SK-N-SH treated with all-trans-retinoic acid at 6 μM for 48 hours (cell line): ENCODE results near the gene SRSF6.

Experiments
- ATAC-seq: fragments of 200-7000 bp; cut with Tn5 transposase; 3 replicates; pipeline ENCODE4 v1.9.1; 2020; ENCODE audit warnings: mild to moderate bottlenecking, moderate library complexity
- ISL1 ChIP-seq: fragments of 250-450 bp; sonication (Bioruptor Pico); IDR thresholded peaks from 2 replicates; pipeline ENCODE4 v2.1.2; 2022; ENCODE audit warnings: mild to moderate bottlenecking, moderate library complexity
- OSR1 ChIP-seq: fragments of 250-450 bp; sonication (Bioruptor Pico); IDR thresholded peaks from 2 replicates; pipeline ENCODE4 v1.8.0; 2022; ENCODE audit warnings: moderate library complexity, mild to moderate bottlenecking, inconsistent platforms
- SNAI2 ChIP-seq: fragments of 250-450 bp; sonication (Bioruptor Pico); IDR thresholded peaks from 2 replicates; pipeline ENCODE4 v1.5.0; 2020; ENCODE audit warnings: mild to moderate bottlenecking, moderate library complexity
- ZFP3 ChIP-seq: fragments of 250-450 bp; sonication (Bioruptor Pico); IDR thresholded peaks from 2 replicates; pipeline ENCODE4 v1.5.0; 2020; ENCODE audit warnings: mild to moderate bottlenecking, moderate library complexity
- ZFP30 ChIP-seq: fragments of 450-650 bp; formaldehyde crosslinking; IDR thresholded peaks from 2 replicates; pipeline ENCODE4 v1.5.0; 2022; ENCODE audit warnings: mild to moderate bottlenecking, moderate library complexity
- ZNF8 ChIP-seq: fragments of 450-650 bp; formaldehyde crosslinking; IDR thresholded peaks from 2 replicates; pipeline ENCODE4 v1.5.0; 2020; ENCODE audit warnings: mild to moderate bottlenecking, moderate library complexity
- TF ChIP-seq, protein P1 (sequence below): fragments of 250-450 bp; sonication (Bioruptor Pico); IDR thresholded peaks from 2 replicates; pipeline ENCODE4 v1.5.0; 2020; ENCODE audit warnings: mild to moderate bottlenecking, moderate library complexity

The SRSF6 gene

DNA sequence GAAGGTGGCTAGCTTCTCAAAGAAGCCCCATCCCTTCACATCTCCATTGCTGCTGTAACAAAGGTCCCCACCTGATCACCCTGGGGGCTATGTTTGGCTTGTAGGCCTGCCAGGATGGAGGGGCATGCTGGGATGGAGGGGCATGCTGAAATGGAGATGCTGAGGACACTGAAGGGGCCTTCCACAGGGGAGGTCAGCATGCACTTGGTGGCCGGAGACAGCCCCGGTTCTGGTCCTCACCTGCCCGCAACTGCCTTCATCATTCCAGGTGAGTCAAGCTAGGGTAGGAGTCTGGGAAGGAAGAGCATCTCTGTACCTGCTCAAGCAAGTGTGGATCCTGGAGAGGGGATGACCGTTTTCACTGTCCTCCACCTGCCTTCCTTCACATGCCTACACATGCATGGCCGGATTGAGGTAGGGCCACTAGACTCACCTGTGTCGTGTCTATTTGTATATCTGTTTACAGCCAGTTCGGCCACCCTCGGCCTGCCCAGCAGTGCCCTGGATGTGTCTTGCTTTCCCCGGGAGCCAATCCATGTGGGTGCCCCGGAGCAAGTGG lies 55.8 kb downstream of the SRSF6 start:
- ATAC-seq: no peak
- TF ChIP-seq ISL1 (CRISPR knock-in tag) (no peak), ZFP30 (no peak), ZNF8 (no peak), ZFP3 (CRISPR knock-in tag) (no peak), SNAI2 (CRISPR knock-in tag) (no peak), OSR1 (CRISPR knock-in tag) (no peak)
- TF ChIP-seq, protein P1, sequence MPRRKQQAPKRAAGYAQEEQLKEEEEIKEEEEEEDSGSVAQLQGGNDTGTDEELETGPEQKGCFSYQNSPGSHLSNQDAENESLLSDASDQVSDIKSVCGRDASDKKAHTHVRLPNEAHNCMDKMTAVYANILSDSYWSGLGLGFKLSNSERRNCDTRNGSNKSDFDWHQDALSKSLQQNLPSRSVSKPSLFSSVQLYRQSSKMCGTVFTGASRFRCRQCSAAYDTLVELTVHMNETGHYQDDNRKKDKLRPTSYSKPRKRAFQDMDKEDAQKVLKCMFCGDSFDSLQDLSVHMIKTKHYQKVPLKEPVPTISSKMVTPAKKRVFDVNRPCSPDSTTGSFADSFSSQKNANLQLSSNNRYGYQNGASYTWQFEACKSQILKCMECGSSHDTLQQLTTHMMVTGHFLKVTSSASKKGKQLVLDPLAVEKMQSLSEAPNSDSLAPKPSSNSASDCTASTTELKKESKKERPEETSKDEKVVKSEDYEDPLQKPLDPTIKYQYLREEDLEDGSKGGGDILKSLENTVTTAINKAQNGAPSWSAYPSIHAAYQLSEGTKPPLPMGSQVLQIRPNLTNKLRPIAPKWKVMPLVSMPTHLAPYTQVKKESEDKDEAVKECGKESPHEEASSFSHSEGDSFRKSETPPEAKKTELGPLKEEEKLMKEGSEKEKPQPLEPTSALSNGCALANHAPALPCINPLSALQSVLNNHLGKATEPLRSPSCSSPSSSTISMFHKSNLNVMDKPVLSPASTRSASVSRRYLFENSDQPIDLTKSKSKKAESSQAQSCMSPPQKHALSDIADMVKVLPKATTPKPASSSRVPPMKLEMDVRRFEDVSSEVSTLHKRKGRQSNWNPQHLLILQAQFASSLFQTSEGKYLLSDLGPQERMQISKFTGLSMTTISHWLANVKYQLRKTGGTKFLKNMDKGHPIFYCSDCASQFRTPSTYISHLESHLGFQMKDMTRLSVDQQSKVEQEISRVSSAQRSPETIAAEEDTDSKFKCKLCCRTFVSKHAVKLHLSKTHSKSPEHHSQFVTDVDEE (CRISPR knock-in tag): no peak
